ENCODE measurements around the gene FOXO3.

GRCh38 chr6:108644252-108644651 lies 83.5 kb downstream of the FOXO3 start:
- no peak for TF ChIP-seq POLR2A (IDR thresholded peaks at IDR 0.05; ENCODE audit: extremely low read depth, insufficient read length)
- TF ChIP-seq, protein P1, sequence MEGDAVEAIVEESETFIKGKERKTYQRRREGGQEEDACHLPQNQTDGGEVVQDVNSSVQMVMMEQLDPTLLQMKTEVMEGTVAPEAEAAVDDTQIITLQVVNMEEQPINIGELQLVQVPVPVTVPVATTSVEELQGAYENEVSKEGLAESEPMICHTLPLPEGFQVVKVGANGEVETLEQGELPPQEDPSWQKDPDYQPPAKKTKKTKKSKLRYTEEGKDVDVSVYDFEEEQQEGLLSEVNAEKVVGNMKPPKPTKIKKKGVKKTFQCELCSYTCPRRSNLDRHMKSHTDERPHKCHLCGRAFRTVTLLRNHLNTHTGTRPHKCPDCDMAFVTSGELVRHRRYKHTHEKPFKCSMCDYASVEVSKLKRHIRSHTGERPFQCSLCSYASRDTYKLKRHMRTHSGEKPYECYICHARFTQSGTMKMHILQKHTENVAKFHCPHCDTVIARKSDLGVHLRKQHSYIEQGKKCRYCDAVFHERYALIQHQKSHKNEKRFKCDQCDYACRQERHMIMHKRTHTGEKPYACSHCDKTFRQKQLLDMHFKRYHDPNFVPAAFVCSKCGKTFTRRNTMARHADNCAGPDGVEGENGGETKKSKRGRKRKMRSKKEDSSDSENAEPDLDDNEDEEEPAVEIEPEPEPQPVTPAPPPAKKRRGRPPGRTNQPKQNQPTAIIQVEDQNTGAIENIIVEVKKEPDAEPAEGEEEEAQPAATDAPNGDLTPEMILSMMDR (IDR thresholded peaks at IDR 0.05; ENCODE audit: low read depth, low read length), result no peak
- no peak for TF ChIP-seq MAX (IDR thresholded peaks at IDR 0.05; ENCODE audit: low read depth, low read length)

Data from NB4 (cell line).